ENCODE data around the gene P4HB. TPM values are rescaled to one million over a fixed set of nuclear protein-coding genes. Genes with fewer than 3 reads are reported as not detected.

P4HB gene
- total RNA-seq, 3 donors from 2014 or later: 354 to 727 (median 491) TPM

- no peaks in the 10 kb centered on the region for H3K9me3 ChIP-seq
- no peaks in the 10 kb centered on the region for H3K4me1 ChIP-seq (ENCODE audit: low read depth)
- DNase-seq: no peak
- H3K36me3 ChIP-seq (ENCODE audit: low read depth): no peaks in the 10 kb centered on the region
- no peak overlapping the region for H3K4me3 ChIP-seq
- intact Hi-C loops (cut with DNase I, micrococcal nuclease): no loop called here
- ATAC-seq: no peak
- TF ChIP-seq CTCF (IDR thresholded peaks at IDR 0.05): no peak
These were observed 66.3 kb downstream of the P4HB start for GRCh38 chr17:81794074-81794476.

Other genes with a start within 250 kb of the P4HB start
- 10 to 100 TPM; 78.4 to 89.5 (median 78.6) TPM for gene NPLOC4, start 223.4 kb downstream of the P4HB start, total RNA-seq
- under 1 TPM; 0.27 to 0.47 (median 0.41) TPM for gene TSPAN10, start 223.3 kb downstream of the P4HB start, total RNA-seq
- 1 to 10 TPM in 1 of 3 donors, under 1 TPM in 1, not detected in 1; 0.39 to 1.2 TPM for gene PDE6G, start 204.0 kb downstream of the P4HB start, total RNA-seq
- gene OXLD1, start 193.9 kb downstream of the P4HB start, total RNA-seq: 10 to 100 TPM; 26.3 to 27.5 (median 26.8) TPM
- 10 to 100 TPM; 15.5 to 19.6 (median 15.6) TPM for gene CCDC137, start 193.8 kb downstream of the P4HB start, total RNA-seq
- 10 to 100 TPM; 14.0 to 27.6 (median 26.1) TPM for gene ARL16, start 176.7 kb downstream of the P4HB start, total RNA-seq
- 100 to 1,000 TPM in 2 of 3 donors, 10 to 100 TPM in 1; 91.4 to 126 (median 102) TPM for gene HGS, start 176.5 kb downstream of the P4HB start, total RNA-seq
- gene MRPL12, start 157.2 kb downstream of the P4HB start, total RNA-seq: 100 to 1,000 TPM in 2 of 3 donors, 10 to 100 TPM in 1; 69.0 to 109 (median 108) TPM
- 10 to 100 TPM; 22.9 to 61.6 (median 57.6) TPM for gene SLC25A10, start 148.3 kb downstream of the P4HB start, total RNA-seq
- under 1 TPM; 0.22 to 0.98 (median 0.43) TPM for gene GCGR, start 56.4 kb downstream of the P4HB start, total RNA-seq
- 10 to 100 TPM; 21.2 to 80.2 (median 38.7) TPM for gene MCRIP1, start 27.2 kb downstream of the P4HB start, total RNA-seq
- under 1 TPM in 2 of 3 donors, not detected in 1; 0.52 to 0.84 TPM for gene PPP1R27, start 25.5 kb downstream of the P4HB start, total RNA-seq
- gene ARHGDIA, start 10.8 kb upstream of the P4HB start, total RNA-seq: 100 to 1,000 TPM; 326 to 473 (median 442) TPM
- 10 to 100 TPM; 38.1 to 88.7 (median 43.3) TPM for gene ALYREF, start 31.1 kb upstream of the P4HB start, total RNA-seq
- 10 to 100 TPM; 78.2 to 97.1 (median 81.3) TPM for gene ANAPC11, start 31.2 kb upstream of the P4HB start, total RNA-seq
- gene NPB, start 41.7 kb upstream of the P4HB start, total RNA-seq: under 1 TPM; 0.12 to 0.51 (median 0.26) TPM
- gene PCYT2, start 50.9 kb upstream of the P4HB start, total RNA-seq: 10 to 100 TPM; 36.0 to 59.4 (median 58.3) TPM
- gene SIRT7, start 57.6 kb upstream of the P4HB start, total RNA-seq: 10 to 100 TPM; 50.1 to 83.5 (median 73.7) TPM
- 10 to 100 TPM; 17.4 to 34.0 (median 21.1) TPM for gene MAFG, start 67.2 kb upstream of the P4HB start, total RNA-seq
- gene PYCR1, start 76.8 kb upstream of the P4HB start, total RNA-seq: 10 to 100 TPM; 14.7 to 35.0 (median 28.2) TPM
- under 1 TPM in 1 of 3 donors, not detected in 2; 0.13 TPM for gene MYADML2, start 86.7 kb upstream of the P4HB start, total RNA-seq
- gene NOTUM, start 100.7 kb upstream of the P4HB start, total RNA-seq: under 1 TPM in 1 of 3 donors, not detected in 2; 0.13 TPM
- gene ASPSCR1, start 117.1 kb upstream of the P4HB start, total RNA-seq: 10 to 100 TPM; 33.1 to 35.2 (median 34.5) TPM
- 100 to 1,000 TPM in 1 of 3 donors, 10 to 100 TPM in 2; 76.3 to 114 (median 81.3) TPM for gene CENPX, start 162.3 kb upstream of the P4HB start, total RNA-seq
- 10 to 100 TPM; 18.9 to 20.0 (median 19.8) TPM for gene LRRC45, start 162.8 kb upstream of the P4HB start, total RNA-seq
- gene RAC3, start 171.1 kb upstream of the P4HB start, total RNA-seq: 1 to 10 TPM; 3.4 to 6.2 (median 4.2) TPM
- 100 to 1,000 TPM in 2 of 3 donors, 10 to 100 TPM in 1; 84.9 to 151 (median 124) TPM for gene DCXR, start 177.2 kb upstream of the P4HB start, total RNA-seq
- gene RFNG, start 191.3 kb upstream of the P4HB start, total RNA-seq: 10 to 100 TPM; 30.7 to 37.9 (median 30.9) TPM
- gene GPS1, start 191.4 kb upstream of the P4HB start, total RNA-seq: 10 to 100 TPM; 73.6 to 81.6 (median 80.4) TPM
- gene DUS1L, start 205.3 kb upstream of the P4HB start, total RNA-seq: 100 to 1,000 TPM in 2 of 3 donors, 10 to 100 TPM in 1; 99.8 to 143 (median 138) TPM
- gene FASN, start 237.7 kb upstream of the P4HB start, total RNA-seq: 100 to 1,000 TPM in 2 of 3 donors, 10 to 100 TPM in 1; 87.2 to 115 (median 102) TPM